HG03045 (cell line): ENCODE measurements around the gene COL11A1.
"Not testable (repeated sequence)": the region's sequence is repeated elsewhere in the genome, so short reads cannot be mapped to it uniquely, and the experiment has no call there.

Source experiments
- ATAC-seq: cut with Tn5 transposase; IDR thresholded peaks from one replicate; pipeline ENCODE4 v1.9.1; 2021; ENCODE audit warnings: mild to moderate bottlenecking, moderate library complexity; ENCODE audit not compliant: unreplicated experiment

The COL11A1 gene

GRCh38 chr1:102933362-102933761 is 175.0 kb downstream of the COL11A1 start:
- ATAC-seq: not testable (repeated sequence)

DNA sequence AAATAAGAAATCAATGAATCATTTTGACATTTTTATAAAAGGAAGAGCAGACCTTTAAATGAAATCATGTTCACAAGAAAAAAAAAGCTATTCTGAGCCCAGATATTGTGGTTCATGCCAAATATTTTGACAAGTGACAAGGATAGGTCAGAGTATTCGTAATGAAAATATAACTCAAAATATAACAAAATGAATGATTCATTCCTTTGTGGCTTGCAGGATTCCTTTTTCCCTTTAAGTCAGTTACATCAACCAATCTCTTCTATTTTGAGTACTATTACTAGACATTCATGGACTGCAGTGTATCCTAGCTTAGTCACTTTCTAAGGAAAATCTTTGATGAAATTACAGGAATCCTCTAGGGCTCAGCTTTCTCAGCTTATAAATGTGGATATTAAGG is 188.7 kb downstream of the COL11A1 start:
- no peak for ATAC-seq

- ATAC-seq: no peak
Measured at GRCh38 chr1:102901996-102902395, 206.3 kb downstream of the COL11A1 start.

DNA sequence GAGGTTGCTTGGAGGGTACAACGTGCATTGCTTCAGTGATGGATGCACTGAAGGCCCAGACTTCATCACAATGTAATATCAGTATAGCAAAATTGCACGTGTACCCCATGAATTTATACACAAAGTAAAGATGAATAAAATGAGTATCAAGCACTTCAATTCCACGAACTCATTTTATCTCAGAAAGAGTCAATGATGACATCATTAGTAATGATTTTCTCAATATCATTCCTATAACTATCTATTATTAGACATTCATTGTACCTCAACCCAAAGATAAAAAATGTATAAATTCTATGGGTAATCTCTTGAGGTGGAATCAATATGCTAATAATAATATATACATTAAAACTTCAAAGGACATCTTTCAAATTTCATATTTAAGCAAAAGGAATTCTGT is 208.4 kb downstream of the COL11A1 start:
- no peak for ATAC-seq

DNA sequence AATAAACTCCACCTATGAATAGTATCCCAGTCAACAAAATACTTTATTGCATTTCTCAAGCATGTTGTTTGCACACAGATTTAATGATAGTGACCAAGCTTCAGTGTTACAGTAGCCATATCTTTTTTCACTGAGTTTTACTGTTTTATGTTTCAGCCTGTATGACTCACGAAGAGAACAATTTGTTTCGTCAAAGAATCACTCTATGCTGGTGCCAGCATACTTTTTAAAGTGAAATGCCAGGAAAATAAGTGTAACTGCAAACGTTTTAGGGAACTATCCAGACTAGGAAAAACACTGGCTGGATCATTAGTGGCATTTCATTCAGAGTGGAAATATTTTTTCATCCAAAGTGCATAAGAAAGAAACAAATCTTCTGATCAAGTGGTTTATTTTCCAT is 210.8 kb downstream of the COL11A1 start:
- no peak for ATAC-seq

DNA sequence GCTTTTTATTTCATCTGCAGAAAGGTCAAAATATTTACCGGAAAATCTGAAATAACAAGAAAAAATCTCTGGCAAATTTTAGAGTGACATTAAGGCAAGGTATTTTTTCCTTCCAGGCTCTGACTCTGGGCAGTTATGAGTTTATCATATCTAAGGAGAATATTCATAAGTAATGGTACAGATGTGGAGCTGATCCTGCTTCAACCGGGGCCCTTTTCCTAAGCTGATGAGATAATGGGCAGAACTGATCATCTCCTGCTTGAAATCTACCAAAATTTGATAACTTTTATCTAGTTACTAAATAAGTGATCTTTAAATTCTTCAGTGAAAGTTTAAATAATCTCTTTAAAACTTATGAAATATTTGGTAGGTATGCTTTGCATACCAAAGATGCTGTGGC is 211.6 kb downstream of the COL11A1 start:
- no peak for ATAC-seq

- ATAC-seq: no peak
Measured at GRCh38 chr1:102896286-102896685, 212.0 kb downstream of the COL11A1 start.

- no peak for ATAC-seq
Measured at GRCh38 chr1:102891868-102892625, 216.3 kb downstream of the COL11A1 start.

DNA sequence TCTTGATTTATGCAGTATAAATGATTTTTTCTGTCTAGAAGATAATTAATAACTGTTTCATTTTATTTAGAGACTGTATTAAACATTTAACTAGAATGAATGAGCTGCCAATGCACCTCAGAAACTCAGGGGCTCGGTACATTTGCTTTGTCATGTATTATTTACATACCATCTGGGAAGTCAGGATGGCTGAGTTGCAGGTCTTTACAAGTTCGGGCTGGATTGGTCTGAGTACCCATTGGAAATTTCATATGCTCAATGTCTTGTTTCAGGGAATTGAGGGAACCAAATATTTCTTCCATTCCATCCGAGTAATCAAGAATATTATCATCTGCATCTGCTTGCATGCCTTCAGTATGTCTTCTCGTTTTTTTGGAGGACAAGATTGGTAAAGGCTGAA is 221.7 kb downstream of the COL11A1 start:
- no peak for ATAC-seq

DNA sequence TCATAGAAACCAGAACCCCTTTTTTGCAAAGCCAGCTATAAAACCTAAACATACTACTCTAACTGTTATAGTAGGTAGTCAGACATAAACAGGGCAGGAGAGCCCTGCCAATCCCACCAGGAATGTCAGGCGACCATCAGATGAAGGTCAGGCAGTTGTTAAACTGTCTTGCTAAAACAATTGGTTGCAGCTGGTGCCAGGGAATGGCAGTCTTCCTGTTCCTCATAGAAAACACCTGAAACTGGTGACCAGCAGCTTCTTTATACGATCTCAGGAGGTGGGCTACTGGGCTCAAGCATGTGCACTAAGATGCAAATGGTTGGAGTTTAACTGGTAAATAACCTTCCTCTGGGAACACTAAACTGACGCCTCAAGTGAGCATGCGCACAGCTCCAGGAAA is 224.1 kb downstream of the COL11A1 start:
- ATAC-seq: no peak

DNA sequence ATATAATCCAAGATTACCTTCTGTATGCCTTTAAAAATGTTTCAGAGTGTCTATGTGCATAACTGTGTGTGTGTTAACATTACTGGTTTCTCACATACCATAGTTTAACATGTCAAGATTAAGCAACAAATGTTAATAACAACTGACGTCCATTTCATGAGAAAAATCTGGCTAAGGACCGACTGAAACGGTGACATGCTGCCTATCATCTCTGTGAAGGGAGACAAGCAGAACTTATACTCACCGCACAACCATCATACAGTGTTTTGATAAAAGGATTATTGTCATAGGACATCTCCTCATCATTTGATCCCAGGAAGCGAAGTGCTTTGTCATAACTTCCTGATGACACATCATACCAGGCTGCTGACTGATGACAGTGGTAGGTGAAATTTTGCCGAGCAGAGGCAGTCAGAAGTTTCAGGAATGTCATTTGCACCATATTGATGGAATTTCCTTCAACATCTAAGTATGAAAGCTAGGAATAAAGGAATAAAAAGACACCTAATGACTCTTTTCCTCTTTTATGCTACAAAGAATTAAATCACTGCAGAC is 228.8 kb downstream of the COL11A1 start:
- ATAC-seq: no peak

- no peak for ATAC-seq
Measured at GRCh38 chr1:102875756-102876155, 232.6 kb downstream of the COL11A1 start.

DNA sequence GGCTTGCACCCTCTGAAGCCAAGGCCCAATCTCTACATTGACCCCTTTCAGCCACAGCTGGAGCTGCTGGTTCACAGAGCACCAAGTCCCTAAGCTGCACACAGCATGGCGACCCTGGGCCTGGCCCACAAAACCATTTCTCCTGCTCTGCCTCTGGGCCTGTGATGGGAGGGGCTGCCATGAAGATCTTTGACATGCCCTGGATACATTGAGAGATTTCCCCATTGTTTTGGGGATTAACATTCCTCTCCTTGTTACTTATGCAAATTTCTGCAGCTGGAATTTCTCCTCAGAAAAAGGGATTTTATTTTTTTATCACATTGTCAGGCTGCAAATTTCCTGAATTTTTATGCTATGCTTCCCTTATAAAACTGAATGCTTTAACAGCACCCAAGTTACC is 235.8 kb downstream of the COL11A1 start:
- no peak for ATAC-seq

GRCh38 chr1:102872097-102872496 is 236.2 kb downstream of the COL11A1 start:
- ATAC-seq: no peak

GRCh38 chr1:102863704-102864103 is 244.6 kb downstream of the COL11A1 start:
- no peak for ATAC-seq

DNA sequence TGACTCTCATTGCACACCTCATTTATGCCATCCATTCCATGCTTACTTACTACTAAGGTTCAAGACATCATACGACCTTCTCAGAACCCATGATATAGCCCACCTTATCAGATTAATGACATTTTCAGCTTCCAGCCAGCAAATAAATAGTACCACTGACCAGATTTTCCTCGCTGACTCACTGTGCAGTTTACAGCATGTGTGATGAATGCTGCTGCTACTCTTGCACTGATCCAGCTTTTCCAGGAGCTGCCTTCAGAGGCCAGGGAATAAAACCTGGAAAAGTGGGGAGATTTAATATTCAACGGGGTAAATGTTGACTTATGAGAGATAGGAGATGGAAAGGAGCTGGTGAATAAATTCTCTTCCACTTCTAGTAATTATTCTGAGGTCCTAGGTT is 247.1 kb downstream of the COL11A1 start:
- no peak for ATAC-seq

GRCh38 chr1:102858695-102859094 is 249.6 kb downstream of the COL11A1 start:
- ATAC-seq: no peak

DNA sequence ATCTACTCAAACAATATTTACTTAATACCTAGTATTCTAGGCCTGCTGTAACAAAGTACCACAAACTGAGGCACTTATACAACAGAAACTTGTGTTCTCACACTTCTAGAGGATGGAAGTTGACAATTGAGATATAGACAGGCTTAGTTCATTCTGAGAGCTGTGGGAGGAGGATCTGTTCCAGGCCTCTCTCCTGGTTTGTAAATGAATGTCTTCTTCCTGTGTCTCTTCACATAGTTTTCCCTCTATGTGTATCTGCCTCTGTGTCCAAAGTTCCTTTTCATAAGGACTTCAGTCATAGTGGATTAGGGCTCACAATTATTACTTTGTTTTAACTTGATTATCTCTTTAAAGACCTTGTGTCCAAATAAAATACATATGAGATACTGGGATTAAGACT is 251.1 kb downstream of the COL11A1 start:
- ATAC-seq: no peak

GRCh38 chr1:102853701-102854187 is 254.6 kb downstream of the COL11A1 start:
- no peak for ATAC-seq

- ATAC-seq: no peak
Measured at GRCh38 chr1:102853136-102853535, 255.2 kb downstream of the COL11A1 start.

DNA sequence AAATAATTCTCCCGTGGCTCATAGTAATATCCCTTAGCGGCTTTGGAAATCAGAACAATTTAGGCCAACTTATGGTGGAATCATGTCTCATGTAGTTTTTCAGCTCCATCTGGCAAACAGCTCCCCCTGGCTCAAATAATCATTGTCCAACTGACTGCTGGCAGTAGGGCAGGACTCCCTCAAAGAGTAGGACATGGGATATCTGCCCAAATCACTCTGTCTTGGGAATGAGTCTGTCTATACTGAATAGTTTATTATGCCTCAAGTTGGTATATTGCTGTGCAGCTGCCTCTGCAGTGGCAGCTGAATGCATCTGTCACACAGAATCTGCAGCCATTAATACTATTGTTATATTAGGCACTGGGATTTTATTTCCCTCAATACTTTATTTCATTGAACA is 255.7 kb downstream of the COL11A1 start:
- no peak for ATAC-seq

DNA sequence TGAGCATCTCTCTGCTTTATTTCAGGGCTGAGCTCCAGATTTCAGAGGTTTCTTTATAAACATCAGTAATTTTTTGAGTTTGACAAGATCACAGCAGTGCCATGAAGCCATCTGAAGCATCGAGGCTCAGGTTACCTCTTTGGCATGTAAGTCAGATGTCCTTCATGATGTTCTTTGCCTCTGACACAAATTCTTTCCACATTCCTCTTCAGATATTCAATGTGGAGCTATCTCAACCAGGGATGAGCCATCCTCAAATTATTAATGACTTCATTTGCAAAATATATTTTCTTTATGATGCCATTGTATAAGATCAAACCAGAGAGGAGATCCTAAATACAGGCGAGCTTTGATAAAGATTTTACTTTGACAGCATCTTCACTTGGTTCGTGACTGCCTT is 256.7 kb downstream of the COL11A1 start:
- ATAC-seq: no peak

GRCh38 chr1:102842606-102843005 is 265.7 kb downstream of the COL11A1 start:
- ATAC-seq: no peak
